H9 (cell line): ENCODE measurements around the gene TCF25. TPM values are rescaled to one million over a fixed set of nuclear protein-coding genes. Genes with fewer than 3 reads are reported as not detected.

ENCODE experiments used
- DNase-seq: peaks from one replicate; pipeline ENCODE4 v3.0.0-alpha.2; 2017
- H2AFZ ChIP-seq: one replicate; pipeline ENCODE4 v1.6.1; 2013; ENCODE audit warnings: mild to moderate bottlenecking, low read length, control low read depth, moderate library complexity
- H2AK5ac ChIP-seq: 2 replicates; pipeline ENCODE4 v1.6.1; 2013; ENCODE audit warnings: low read length, control low read depth, mixed read lengths; ENCODE audit not compliant: insufficient read length
- H2BK120ac ChIP-seq: one replicate; pipeline ENCODE4 v1.6.1; 2013; ENCODE audit warnings: low read depth, mild to moderate bottlenecking, low read length, control low read depth, inconsistent platforms; ENCODE audit not compliant: poor library complexity, severe bottlenecking
- H2BK12ac ChIP-seq: 2 replicates; pipeline ENCODE4 v1.6.1; 2013; ENCODE audit warnings: low read length, control low read depth, mixed read lengths, low read depth; ENCODE audit not compliant: insufficient read length
- H2BK15ac ChIP-seq: 2 replicates; pipeline ENCODE4 v1.6.1; 2013; ENCODE audit warnings: low read depth, low read length, control low read depth
- H2BK20ac ChIP-seq: one replicate; pipeline ENCODE4 v1.6.1; 2013; ENCODE audit warnings: low read depth, mild to moderate bottlenecking, low read length, control low read depth, inconsistent platforms; ENCODE audit not compliant: poor library complexity, severe bottlenecking
- H2BK5ac ChIP-seq: 2 replicates; pipeline ENCODE4 v1.6.1; 2013; ENCODE audit warnings: low read length, control low read depth, mixed read lengths; ENCODE audit not compliant: insufficient read length
- H3K14ac ChIP-seq: 2 replicates; pipeline ENCODE4 v1.6.1; 2013; ENCODE audit warnings: low read length, control low read depth; ENCODE audit not compliant: insufficient read depth
- H3K18ac ChIP-seq: 2 replicates; pipeline ENCODE4 v1.6.1; 2013; ENCODE audit warnings: low read depth, mild to moderate bottlenecking, mixed read lengths, low read length, control low read depth; ENCODE audit not compliant: insufficient read length
- H3K23ac ChIP-seq: 2 replicates; pipeline ENCODE4 v1.6.1; 2013; ENCODE audit warnings: low read length, control low read depth, mixed read lengths, low read depth; ENCODE audit not compliant: insufficient read length
- H3K23me2 ChIP-seq: 2 replicates; pipeline ENCODE4 v1.6.1; 2013; ENCODE audit warnings: low read depth, mild to moderate bottlenecking, mixed read lengths, low read length, control low read depth; ENCODE audit not compliant: insufficient read length, poor library complexity, severe bottlenecking
- H3K27ac ChIP-seq: 2 replicates; pipeline ENCODE4 v1.5.1; 2013; ENCODE audit warnings: low read length, control low read depth, mixed read lengths, low read depth; ENCODE audit not compliant: insufficient read length
- H3K27me3 ChIP-seq: 2 replicates; pipeline ENCODE4 v1.6.1; 2013; ENCODE audit warnings: low read length, control low read depth, inconsistent platforms; ENCODE audit not compliant: insufficient read depth
- H3K4ac ChIP-seq: 2 replicates; pipeline ENCODE4 v1.6.1; 2013; ENCODE audit warnings: low read depth, mild to moderate bottlenecking, control low read depth, inconsistent platforms, low read length, moderate library complexity
- H3K4me1 ChIP-seq: 2 replicates; pipeline ENCODE4 v1.6.1; 2013; ENCODE audit warnings: low read length, control low read depth, inconsistent platforms; ENCODE audit not compliant: insufficient read depth
- H3K4me2 ChIP-seq: 2 replicates; pipeline ENCODE4 v1.6.1; 2013; ENCODE audit warnings: low read length, control low read depth, mixed read lengths; ENCODE audit not compliant: insufficient read length, insufficient read depth
- H3K56ac ChIP-seq: 2 replicates; pipeline ENCODE4 v1.6.1; 2013; ENCODE audit warnings: low read depth, mild to moderate bottlenecking, mixed read lengths, low read length, control low read depth; ENCODE audit not compliant: insufficient read length
- H3K79me1 ChIP-seq: 2 replicates; pipeline ENCODE4 v1.6.1; 2013; ENCODE audit warnings: low read depth, mild to moderate bottlenecking, moderate library complexity, low read length, control low read depth, inconsistent platforms; ENCODE audit not compliant: insufficient read depth, poor library complexity, severe bottlenecking
- H3K79me2 ChIP-seq: 2 replicates; pipeline ENCODE4 v1.6.1; 2013; ENCODE audit warnings: low read length, control low read depth, inconsistent platforms; ENCODE audit not compliant: insufficient read depth
- H3K9ac ChIP-seq: 2 replicates; pipeline ENCODE4 v1.6.1; 2013; ENCODE audit warnings: low read length, control low read depth, mixed read lengths; ENCODE audit not compliant: insufficient read length; ENCODE audit errors: extremely low read depth
- H3K9me3 ChIP-seq: one replicate; pipeline ENCODE4 v1.6.1; 2013; ENCODE audit warnings: low read depth, low read length, inconsistent platforms; ENCODE audit not compliant: control insufficient read depth
- H3T11ph ChIP-seq: one replicate; pipeline ENCODE4 v1.6.1; 2013; ENCODE audit warnings: mild to moderate bottlenecking, low read length, control low read depth, inconsistent platforms
- H4K20me1 ChIP-seq: one replicate; pipeline ENCODE4 v1.6.1; 2013; ENCODE audit not compliant: control insufficient read depth, insufficient read length, insufficient read depth
- H4K5ac ChIP-seq: 2 replicates; pipeline ENCODE4 v1.6.1; 2013; ENCODE audit warnings: low read depth, mild to moderate bottlenecking, mixed read lengths, low read length, control low read depth; ENCODE audit not compliant: insufficient read length
- H4K8ac ChIP-seq: replicated peaks from 2 replicates; pipeline ENCODE4 v1.6.1; 2013; ENCODE audit warnings: low read length, control low read depth, mixed read lengths, low read depth; ENCODE audit not compliant: insufficient read length
- H4K91ac ChIP-seq: 2 replicates; pipeline ENCODE4 v1.6.1; 2013; ENCODE audit warnings: low read depth, mild to moderate bottlenecking, moderate library complexity, mixed read lengths, low read length, control low read depth; ENCODE audit not compliant: insufficient read length
- H3K27ac Mint-ChIP-seq, 3 experiments: 2 replicates in 2 of 3; 3 replicates in 1 of 3; pipeline ENCODE4 v1.8.0; 2020 to 2021; ENCODE audit warnings: mixed read lengths in 3 of 3, mild to moderate bottlenecking in 1 of 3, moderate library complexity in 1 of 3
- H3K27me3 Mint-ChIP-seq: 2 replicates; pipeline ENCODE4 v1.8.0; 2021; ENCODE audit warnings: low read depth, mild to moderate bottlenecking, moderate library complexity, mixed read lengths
- H3K36me3 Mint-ChIP-seq, 3 experiments: 2 replicates in 2 of 3; 3 replicates in 1 of 3; pipeline ENCODE4 v1.8.0; 2020 to 2021; ENCODE audit warnings: low read depth in 3 of 3, mixed read lengths in 3 of 3; ENCODE audit not compliant: insufficient read depth in 1 of 3
- H3K4me1 Mint-ChIP-seq, 2 experiments: 2 replicates each; pipeline ENCODE4 v1.8.0; 2020; ENCODE audit warnings: mixed read lengths in 2 of 2
- H3K4me3 Mint-ChIP-seq, 2 experiments: 2 replicates in 1 of 2; 3 replicates in 1 of 2; pipeline ENCODE4 v1.8.0; 2020 to 2021; ENCODE audit warnings: mild to moderate bottlenecking in 2 of 2, mixed read lengths in 2 of 2, moderate library complexity in 1 of 2
- H3K9me3 Mint-ChIP-seq, 2 experiments: 2 replicates in 1 of 2; 3 replicates in 1 of 2; pipeline ENCODE4 v1.8.0; 2020; ENCODE audit warnings: mild to moderate bottlenecking in 2 of 2, mixed read lengths in 2 of 2, moderate library complexity in 1 of 2
- CTCF ChIP-seq: fragments of 200-600 bp; sonication (generic); conservative IDR thresholded peaks from 3 replicates; pipeline ENCODE4 v1.8.0; 2021; ENCODE audit warnings: antibody characterized with exemption, mild to moderate bottlenecking
- WGBS: extraction: QIAGEN DNeasy Blood & Tissue Kit; methylation state at CpG from one replicate; pipeline ENCODE4 v1.1.7; 2013; ENCODE audit warnings: missing lambda C conversion rate, low lambda C conversion rate, mixed read lengths; ENCODE audit not compliant: insufficient read length; ENCODE audit errors: extremely low coverage; 5-methylcytosine and 5-hydroxymethylcytosine counted together
- total RNA-seq: library from RNA; stranded (reverse); gene quantifications from 2 replicates; pipeline ENCODE4 v1.2.1, GENCODE V29; 2021

Gene TCF25
- total RNA-seq, 1 experiment from 2014 or later = 109 TPM

- no peak overlapping the region for H4K8ac ChIP-seq
- no peak for DNase-seq
- no peak overlapping the region for H2AFZ ChIP-seq
- no peak overlapping the region for H2BK5ac ChIP-seq
- no peak overlapping the region for H2BK12ac ChIP-seq
- H2BK15ac ChIP-seq = no peak overlapping the region
- H4K20me1 ChIP-seq = no peaks in the 10 kb centered on the region
- H3K4me1 ChIP-seq = no peaks in the 10 kb centered on the region
- H2AK5ac ChIP-seq = no peak overlapping the region
- H3K4ac ChIP-seq = no peak overlapping the region
- no peak overlapping the region for H3K56ac ChIP-seq
- no CpG with 5 or more reads among the region's 17 CpGs for WGBS
- H3K79me1 ChIP-seq = no peaks in the 10 kb centered on the region
- H3K79me2 ChIP-seq = no peaks in the 10 kb centered on the region
- H2BK20ac ChIP-seq = no peak overlapping the region
- H3K23me2 ChIP-seq = no peaks in the 10 kb centered on the region
- no peak overlapping the region for H3K14ac ChIP-seq
- Mint-ChIP-seq H3K27me3 (no peaks in the 10 kb centered on the region), H3K36me3 (peaks cover 25 to 57% (median 57%) of the 10 kb centered on the region in 3 experiments; a peak in 6 of 7 replicates), H3K4me1 (no peaks in the 10 kb centered on the region), H3K9me3 (no peaks in the 10 kb centered on the region), H3K4me3 (no peak overlapping the region), H3K27ac (0 out of 7 replicates have a peak overlapping the region, but pooled peaks of 1 of the 3 experiments have one; percentile 16)
- no peak overlapping the region for H3K4me2 ChIP-seq
- no peak overlapping the region for H4K5ac ChIP-seq
- H3K9ac ChIP-seq = no peak overlapping the region
- no peak overlapping the region for H4K91ac ChIP-seq
- H3T11ph ChIP-seq = no peak overlapping the region
- no peak overlapping the region for H2BK120ac ChIP-seq
- no peak overlapping the region for H3K23ac ChIP-seq
- TF ChIP-seq CTCF = no peak
- H3K27ac ChIP-seq = no peak overlapping the region
- no peaks in the 10 kb centered on the region for H3K9me3 ChIP-seq
- no peak overlapping the region for H3K18ac ChIP-seq
- no peaks in the 10 kb centered on the region for H3K27me3 ChIP-seq
Measured at GRCh38 chr16:89900885-89901284, 27.5 kb downstream of the TCF25 start.
